WERI-Rb-1 (cell line): Measurements from ENCODE around the gene LGR6.
"Not testable (repeated sequence)": the region's sequence is repeated elsewhere in the genome, so short reads cannot be mapped to it uniquely, and the experiment has no call there.

Experiments used
- DNase-seq: peaks from one replicate; pipeline ENCODE4 v3.0.0-alpha.2; 2020
- H3K27ac ChIP-seq: fragments of 250-450 bp; sonication (Bioruptor Pico); 2 replicates; pipeline ENCODE4 v1.5.1; 2020; ENCODE audit warnings: mild to moderate bottlenecking, moderate library complexity
- H3K27me3 ChIP-seq: fragments of 250-450 bp; sonication (Bioruptor Pico); 2 replicates; pipeline ENCODE4 v1.5.1; 2021; ENCODE audit warnings: mild to moderate bottlenecking, low read depth, moderate library complexity; ENCODE audit not compliant: insufficient read depth, severe bottlenecking
- H3K36me3 ChIP-seq: fragments of 250-450 bp; sonication (Bioruptor Pico); 2 replicates; pipeline ENCODE4 v1.5.1; 2020; ENCODE audit warnings: mild to moderate bottlenecking, moderate library complexity
- H3K4me3 ChIP-seq: 2 replicates; pipeline ENCODE4 v1.5.1; 2011; ENCODE audit warnings: low read depth, mild to moderate bottlenecking, control low read depth, low read length
- H3K9me3 ChIP-seq: fragments of 250-450 bp; sonication (Bioruptor Pico); 2 replicates; pipeline ENCODE4 v1.5.1; 2021; ENCODE audit warnings: mild to moderate bottlenecking, moderate library complexity; ENCODE audit not compliant: severe bottlenecking
- TF ChIP-seq, protein P1 (sequence below): IDR thresholded peaks from 2 replicates; pipeline ENCODE4 v1.5.1; 2011; ENCODE audit warnings: low read depth, mild to moderate bottlenecking, control low read depth, inconsistent platforms, low read length

The LGR6 gene

GRCh38 chr1:202235003-202235660, 41.5 kb downstream of the LGR6 start:
- no peaks in the 10 kb centered on the region for H3K27me3 ChIP-seq
- peaks cover 2% of the 10 kb centered on the region for H3K9me3 ChIP-seq
- H3K36me3 ChIP-seq = no peaks in the 10 kb centered on the region
- no peak overlapping the region for H3K4me3 ChIP-seq
- TF ChIP-seq, protein P1, sequence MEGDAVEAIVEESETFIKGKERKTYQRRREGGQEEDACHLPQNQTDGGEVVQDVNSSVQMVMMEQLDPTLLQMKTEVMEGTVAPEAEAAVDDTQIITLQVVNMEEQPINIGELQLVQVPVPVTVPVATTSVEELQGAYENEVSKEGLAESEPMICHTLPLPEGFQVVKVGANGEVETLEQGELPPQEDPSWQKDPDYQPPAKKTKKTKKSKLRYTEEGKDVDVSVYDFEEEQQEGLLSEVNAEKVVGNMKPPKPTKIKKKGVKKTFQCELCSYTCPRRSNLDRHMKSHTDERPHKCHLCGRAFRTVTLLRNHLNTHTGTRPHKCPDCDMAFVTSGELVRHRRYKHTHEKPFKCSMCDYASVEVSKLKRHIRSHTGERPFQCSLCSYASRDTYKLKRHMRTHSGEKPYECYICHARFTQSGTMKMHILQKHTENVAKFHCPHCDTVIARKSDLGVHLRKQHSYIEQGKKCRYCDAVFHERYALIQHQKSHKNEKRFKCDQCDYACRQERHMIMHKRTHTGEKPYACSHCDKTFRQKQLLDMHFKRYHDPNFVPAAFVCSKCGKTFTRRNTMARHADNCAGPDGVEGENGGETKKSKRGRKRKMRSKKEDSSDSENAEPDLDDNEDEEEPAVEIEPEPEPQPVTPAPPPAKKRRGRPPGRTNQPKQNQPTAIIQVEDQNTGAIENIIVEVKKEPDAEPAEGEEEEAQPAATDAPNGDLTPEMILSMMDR = no peak
- DNase-seq = peak; percentile 25
- H3K27ac ChIP-seq = no peak overlapping the region; the same call in 1 of the 2 replicates

DNA sequence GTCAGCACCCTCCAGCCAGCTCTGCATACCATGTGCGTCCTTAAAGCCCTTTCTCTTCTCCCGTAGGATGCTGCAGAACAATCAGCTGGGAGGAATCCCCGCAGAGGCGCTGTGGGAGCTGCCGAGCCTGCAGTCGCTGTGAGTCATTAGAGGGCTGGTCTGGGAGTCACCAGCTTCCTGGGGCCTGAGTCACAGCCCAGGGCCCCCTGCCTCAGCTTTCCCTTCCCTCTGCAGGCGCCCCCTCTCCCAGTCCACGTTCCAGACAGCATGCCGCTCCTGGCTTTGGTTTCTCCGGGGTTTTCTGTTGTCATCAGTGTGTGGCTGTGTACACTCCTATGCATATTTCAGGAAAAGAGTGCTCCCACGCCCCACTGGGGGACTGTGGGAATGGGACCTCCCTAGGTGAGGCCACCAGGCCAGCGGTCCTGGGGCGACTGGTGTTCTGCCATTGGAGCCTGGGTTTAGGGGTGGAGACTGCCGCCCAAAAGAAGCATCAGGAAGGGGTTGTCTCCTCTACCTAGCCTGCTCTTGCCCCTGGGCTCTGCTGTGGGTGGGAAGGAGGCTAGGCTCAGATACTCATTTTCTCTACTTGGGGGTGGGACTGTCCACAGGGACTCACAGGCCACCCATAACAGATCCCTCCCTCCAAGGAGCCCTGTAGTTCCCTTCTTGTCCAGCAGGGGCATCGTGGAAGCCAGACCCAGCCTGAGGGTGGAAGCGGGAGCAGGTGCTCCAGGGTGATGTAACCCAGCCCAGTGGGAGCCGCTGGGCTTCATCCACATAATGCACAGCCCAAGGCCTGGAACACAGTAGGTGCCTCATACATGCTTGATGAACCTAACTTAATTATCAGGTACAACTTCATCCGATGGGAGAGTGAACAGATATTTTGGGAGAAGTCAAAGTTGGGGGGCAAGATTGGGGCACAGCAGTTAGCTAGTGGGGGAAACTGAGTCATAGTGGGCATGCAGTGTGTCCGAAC, 42.5 kb downstream of the LGR6 start:
- no peak overlapping the region for H3K4me3 ChIP-seq
- peak overlapping the region; percentile 69 for H3K27ac ChIP-seq

DNA sequence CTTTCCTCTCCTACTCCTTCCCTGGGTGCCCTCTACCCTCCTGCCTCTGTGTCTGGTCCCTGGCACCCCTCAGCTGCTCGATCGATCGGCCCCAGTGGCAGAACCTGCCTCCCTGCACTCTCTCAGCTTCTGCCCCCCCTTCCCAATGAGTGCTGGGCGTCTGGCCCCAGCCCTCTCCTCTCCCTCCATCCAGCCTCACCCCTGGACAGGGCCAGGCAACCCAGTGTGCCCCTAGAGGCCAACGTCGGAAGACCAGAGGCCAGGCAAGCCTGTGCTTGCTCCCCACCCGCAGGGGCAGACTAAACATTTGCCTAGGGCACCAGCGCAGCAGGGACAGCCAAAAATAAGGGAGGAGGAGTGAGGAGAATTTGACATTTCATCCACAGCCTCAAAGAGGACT, 43.5 kb downstream of the LGR6 start:
- Histone ChIP-seq H3K27ac (peak overlapping the region; percentile 69), H3K4me3 (no peak overlapping the region), H3K36me3 (no peaks in the 10 kb centered on the region), H3K9me3 (peaks cover 2% of the 10 kb centered on the region), H3K27me3 (no peaks in the 10 kb centered on the region)
- DNase-seq = peak; percentile 99
- TF ChIP-seq, protein P1 = peak; percentile 99

More for the DNA sequence above, 42.5 kb downstream of the LGR6 start:
- peak; percentile 100 for DNase-seq
- Histone ChIP-seq H3K36me3 (no peaks in the 10 kb centered on the region), H3K27me3 (no peaks in the 10 kb centered on the region), H3K9me3 (peaks cover 2% of the 10 kb centered on the region)
- TF ChIP-seq, protein P1 = peak; percentile 100

- TF ChIP-seq, protein P1 = no peak
- Histone ChIP-seq H3K27ac (no peak overlapping the region), H3K4me3 (no peak overlapping the region), H3K36me3 (no peaks in the 10 kb centered on the region), H3K9me3 (peaks cover 2% of the 10 kb centered on the region), H3K27me3 (no peaks in the 10 kb centered on the region)
- DNase-seq = peak; percentile 24
Measured at GRCh38 chr1:202238914-202239313, 45.3 kb downstream of the LGR6 start.

DNA sequence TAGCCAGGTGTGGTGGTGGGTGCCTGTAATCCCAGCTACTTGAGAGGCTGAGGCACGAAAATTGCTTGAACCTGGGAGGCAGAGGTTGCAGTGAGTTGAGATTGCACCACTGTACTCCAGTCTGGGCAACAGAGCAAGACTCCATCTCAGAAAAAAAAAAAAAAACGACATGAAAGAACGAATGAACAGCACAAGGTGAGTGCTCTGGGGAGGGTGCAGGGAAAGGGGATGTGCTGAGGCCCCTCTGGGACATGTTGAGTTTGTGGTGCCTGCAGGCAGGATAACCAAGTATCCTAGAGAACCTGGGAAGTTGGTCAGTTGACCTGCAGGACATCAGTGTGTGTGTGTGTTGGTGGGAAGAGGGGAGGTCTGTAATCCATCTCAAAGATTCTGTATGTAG, 46.6 kb downstream of the LGR6 start:
- DNase-seq, H3K27ac ChIP-seq, H3K9me3 ChIP-seq, H3K36me3 ChIP-seq, H3K4me3 ChIP-seq, H3K27me3 ChIP-seq: not testable (repeated sequence)

DNA sequence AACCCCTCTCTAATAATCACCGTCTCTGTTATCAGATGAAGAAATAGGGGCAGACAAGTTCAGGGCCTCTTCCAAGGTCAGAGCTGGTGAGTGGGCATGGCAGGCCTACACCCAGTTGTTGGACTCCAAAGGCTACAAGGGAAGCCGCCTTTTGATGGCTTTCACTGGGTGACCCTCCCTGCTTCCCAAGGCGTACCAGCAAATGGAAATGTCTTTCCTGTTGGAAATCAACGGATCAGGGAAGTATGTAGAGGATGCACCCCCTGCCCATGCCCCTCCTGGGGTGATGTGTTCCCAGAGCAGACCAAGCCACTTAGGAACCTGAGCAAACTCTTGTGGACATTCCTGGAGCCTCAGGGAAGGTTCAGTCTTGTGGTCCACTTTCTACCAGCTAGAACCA, 47.4 kb downstream of the LGR6 start:
- H3K9me3 ChIP-seq = peaks cover 2% of the 10 kb centered on the region
- peak; percentile 13 for DNase-seq
- H3K27me3 ChIP-seq = no peaks in the 10 kb centered on the region
- H3K27ac ChIP-seq = no peak overlapping the region
- TF ChIP-seq, protein P1 = no peak
- H3K36me3 ChIP-seq = no peaks in the 10 kb centered on the region
- H3K4me3 ChIP-seq = no peak overlapping the region
